Right renal cortex interstitium (tissue), 3 donors: ENCODE results near the gene SLC8A1. TPM values are rescaled to one million over a fixed set of nuclear protein-coding genes. Genes with fewer than 3 reads are reported as not detected.
A peak's percentile ranks its signal among the peaks of the same experiment; 100 is the strongest.

ENCODE experiments used
- DNase-seq, 3 donors: peaks; one replicate each; pipeline ENCODE4 v3.0.0-alpha.2; 2013; ENCODE audit warnings: low read depth in 3 of 3, low spot score in 2 of 3
- polyA plus RNA-seq, 3 donors: library from polyadenylated mRNA; unstranded; fragments of 120-200 nt; gene quantifications; one replicate each; pipeline ENCODE4 v1.2.1, GENCODE V29; 2013; ENCODE audit not compliant: insufficient read length in 3 of 3

SLC8A1 gene
- polyA plus RNA-seq, 3 donors = 69.9 to 76.3 (median 71.1) TPM

- no peak for DNase-seq
These were observed 130.1 kb downstream of the SLC8A1 start for GRCh38 chr2:40321822-40322221.

DNA sequence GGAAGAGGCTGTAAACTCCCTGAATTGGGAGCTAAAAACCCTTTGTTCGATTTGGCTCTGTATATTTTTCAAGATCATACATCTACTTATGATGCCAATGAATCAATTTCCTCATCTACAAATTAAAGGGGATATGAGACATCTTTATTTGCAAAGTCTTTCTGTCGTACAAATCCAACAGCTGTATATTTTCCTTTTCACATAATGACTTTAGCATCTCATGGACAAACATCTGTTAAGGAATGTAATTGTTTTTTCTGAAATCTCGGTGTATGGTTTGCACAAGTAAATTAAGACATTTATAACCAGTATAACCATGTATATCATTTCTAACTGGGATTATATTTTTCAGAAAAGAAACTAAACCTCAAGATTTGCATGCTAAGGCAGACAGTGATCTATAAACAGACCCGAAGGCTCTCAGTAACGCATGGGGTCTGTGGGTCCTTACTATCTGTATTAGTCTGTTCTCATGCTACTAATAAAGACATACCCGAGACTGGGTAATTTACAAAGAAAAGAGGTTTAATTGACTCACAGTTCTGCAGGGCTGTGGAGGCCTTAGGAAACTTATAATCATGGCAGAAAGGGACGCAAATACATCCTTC lies 130.8 kb downstream of the SLC8A1 start:
- DNase-seq = no peak

- no peak for DNase-seq
These were observed 133.0 kb downstream of the SLC8A1 start for GRCh38 chr2:40318921-40319320.

GRCh38 chr2:40317761-40318160 lies 134.1 kb downstream of the SLC8A1 start:
- no peak for DNase-seq

- DNase-seq = no peak
These were observed 134.8 kb downstream of the SLC8A1 start for GRCh38 chr2:40317046-40317445.

DNA sequence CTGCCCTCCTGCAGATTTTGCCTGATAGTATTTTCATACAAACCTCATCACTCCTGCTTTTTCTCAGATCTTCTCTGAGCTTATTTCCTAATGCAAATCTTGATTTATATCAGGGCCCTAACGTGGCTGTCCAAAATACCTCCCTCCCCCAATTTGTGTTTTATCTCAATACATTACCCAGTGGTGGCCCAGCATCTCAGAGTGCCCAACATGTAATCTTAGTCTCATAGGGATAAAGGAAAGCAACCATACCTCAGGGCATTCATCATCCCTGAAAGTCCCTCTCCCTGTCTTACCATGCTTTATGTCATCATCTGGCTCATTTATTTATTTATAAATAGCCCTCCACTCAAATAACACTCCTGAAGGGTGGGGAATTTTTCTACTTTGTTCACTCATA lies 135.3 kb downstream of the SLC8A1 start:
- no peak for DNase-seq

DNA sequence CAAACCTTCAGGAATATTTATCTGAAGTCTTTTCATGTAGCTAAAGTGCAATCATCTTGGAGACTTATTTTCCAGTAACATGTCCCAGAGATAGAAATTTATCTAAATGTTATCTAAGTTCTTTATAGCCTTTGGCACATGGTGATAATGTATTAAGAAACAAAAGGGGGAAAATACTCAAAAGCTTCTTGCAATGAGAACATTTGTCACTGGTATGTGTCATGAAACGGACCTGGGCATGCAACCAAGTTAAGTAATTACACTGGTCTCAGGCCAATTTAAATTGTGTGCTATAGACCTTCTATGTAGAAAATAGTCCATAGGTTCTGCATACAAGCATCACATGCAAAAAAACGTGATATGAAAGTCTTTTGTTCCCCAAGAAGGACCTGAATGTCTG lies 136.2 kb downstream of the SLC8A1 start:
- peak in 1 of 3 donors; percentile 32 for DNase-seq

DNA sequence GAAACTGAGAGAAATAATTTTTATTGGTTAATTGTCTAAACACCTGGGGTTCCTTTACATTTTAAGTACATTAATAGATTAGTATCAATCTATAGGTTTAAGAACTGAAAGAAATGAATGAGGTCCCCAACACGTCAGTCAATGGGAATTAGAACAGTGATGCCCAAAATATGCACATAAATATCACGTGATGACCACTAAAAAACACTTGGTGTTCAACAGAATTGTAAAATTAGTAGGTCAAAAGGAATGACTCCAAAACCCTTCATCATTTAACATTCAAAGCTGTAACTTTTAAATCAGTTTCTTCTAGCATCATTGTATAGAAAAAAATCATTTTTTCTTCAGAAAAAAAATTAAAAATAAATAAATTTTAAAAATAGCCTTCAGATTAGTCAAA lies 140.9 kb downstream of the SLC8A1 start:
- no peak for DNase-seq

DNA sequence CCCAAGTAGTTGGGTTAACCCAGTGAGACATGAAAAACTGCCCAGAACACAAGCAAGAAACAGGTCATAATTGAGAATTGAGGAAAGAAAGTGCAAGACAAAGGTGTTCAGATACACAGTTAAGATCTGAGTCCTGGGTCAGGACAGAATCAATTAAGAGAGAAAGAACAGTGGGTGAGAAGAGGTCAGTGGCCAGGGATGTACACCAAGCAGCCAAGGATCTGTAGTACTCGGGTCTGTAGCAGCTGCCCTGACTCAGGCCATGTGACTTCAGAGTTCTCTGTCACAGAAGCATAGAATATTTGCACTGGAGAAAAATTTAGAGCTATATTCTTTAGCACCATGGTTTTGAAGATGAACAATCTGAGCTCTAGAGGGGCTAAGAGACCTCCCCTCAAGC lies 141.6 kb downstream of the SLC8A1 start:
- DNase-seq = no peak

DNA sequence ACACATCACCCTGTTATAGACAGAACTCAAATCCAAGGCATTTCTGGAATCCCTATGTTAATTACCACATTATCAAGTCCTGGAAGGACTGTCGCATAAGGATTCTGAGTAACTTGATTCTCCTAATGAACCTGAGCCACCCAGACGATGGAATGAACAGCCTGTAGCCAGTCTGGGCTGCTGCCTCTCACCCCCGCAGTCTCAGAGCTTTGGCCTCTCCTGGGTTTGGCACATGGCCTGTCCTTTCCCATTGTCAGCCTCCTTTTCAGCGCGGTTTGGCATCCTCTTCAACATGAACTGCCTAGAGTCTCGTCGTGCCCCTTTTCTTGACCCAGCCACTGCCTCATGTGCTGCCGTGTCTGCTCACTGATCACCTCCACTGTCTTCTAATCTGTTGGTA lies 147.6 kb downstream of the SLC8A1 start:
- no peak for DNase-seq

DNA sequence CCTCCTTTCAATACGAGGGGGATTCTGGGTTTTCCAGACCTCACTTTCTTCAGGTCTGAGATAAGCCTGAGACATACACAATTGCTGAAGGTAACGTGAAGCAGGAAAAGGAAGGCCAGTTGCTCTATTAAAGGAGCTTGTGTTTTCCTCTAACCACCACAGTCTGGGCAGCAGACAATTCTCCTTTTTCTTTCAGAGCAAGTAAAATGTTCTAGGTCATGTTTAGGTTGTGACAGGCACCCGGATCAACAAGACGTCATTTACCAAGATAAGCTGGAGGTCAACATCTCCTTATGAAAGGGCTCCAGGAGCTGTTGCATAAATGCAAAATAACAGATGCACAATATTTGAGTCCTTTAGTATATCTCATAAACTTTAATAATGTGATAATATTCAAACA lies 148.1 kb downstream of the SLC8A1 start:
- DNase-seq = no peak

DNA sequence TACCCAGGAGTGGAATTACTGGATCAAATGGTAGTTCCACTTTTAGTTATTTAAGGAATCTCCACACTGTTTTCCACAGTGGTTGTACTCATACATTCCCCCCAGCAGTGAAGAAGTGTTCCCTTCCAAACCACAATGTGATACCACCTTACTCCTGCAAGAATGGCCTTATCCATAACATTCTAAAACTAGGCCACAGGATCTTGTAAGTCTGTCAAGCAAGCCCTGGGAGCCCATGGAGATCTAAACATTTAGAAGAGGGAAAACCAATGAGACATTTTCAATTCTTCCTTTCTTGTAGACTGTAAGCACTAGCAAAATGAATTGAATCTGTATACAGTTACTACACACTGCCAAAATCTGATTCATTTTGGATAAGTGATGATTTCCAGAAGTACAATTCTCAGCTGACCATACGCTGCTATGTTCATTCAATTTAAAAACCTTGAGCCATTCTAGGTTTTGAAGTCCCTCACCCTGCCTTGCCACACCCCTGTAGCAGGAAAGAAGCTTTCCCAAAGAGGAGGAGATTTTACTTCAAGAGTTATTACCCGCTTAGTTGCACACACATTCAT lies 149.1 kb downstream of the SLC8A1 start:
- DNase-seq = no peak

GRCh38 chr2:40300391-40300790 lies 151.5 kb downstream of the SLC8A1 start:
- DNase-seq = no peak

DNA sequence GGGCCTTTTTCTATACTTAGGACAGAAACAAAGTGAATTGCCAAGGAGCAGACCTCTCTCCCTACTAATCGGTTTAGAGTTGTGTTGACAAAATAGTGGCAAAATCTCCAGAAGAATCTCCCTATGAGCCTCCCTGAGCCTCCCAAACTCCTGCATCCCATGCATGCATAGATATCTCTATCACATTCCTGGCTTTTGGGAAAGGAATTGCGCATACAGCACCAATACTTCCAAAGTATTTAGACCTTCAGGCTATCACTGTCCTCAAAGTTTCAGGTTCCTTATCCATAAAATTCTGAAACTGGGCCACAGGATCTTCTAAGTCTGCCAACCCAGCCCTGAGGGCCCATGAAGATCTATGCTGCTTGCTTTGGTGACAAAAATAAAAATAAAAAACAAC lies 152.1 kb downstream of the SLC8A1 start:
- DNase-seq = no peak

GRCh38 chr2:40299173-40299572 lies 152.7 kb downstream of the SLC8A1 start:
- DNase-seq = no peak

- DNase-seq = no peak
These were observed 153.9 kb downstream of the SLC8A1 start for GRCh38 chr2:40298026-40298425.

GRCh38 chr2:40292291-40292690 lies 159.6 kb downstream of the SLC8A1 start:
- no peak for DNase-seq

GRCh38 chr2:40289771-40290404 lies 162.0 kb downstream of the SLC8A1 start:
- no peak for DNase-seq

DNA sequence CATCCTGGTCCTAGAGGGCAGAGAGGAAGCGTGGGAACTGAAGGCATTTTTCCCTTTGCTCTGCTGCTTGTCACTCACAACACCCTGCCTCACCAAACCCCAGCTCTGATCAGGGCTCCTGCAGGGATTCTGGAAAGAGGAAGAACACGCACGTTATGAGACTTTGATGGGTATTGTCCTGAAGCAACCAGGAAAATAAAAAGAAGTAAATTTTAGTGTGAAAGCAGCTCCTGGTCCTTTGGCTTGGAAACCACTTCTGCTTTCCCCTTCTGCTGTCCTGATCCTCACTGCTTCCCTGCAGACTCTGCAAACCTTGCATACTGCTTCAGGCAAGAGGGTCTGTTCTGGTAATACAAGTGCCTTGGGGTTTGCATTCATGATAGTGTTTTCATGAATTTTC lies 164.1 kb downstream of the SLC8A1 start:
- DNase-seq = no peak

GRCh38 chr2:40287195-40287594 lies 164.7 kb downstream of the SLC8A1 start:
- no peak for DNase-seq

- no peak for DNase-seq
These were observed 165.2 kb downstream of the SLC8A1 start for GRCh38 chr2:40286721-40287120.

DNA sequence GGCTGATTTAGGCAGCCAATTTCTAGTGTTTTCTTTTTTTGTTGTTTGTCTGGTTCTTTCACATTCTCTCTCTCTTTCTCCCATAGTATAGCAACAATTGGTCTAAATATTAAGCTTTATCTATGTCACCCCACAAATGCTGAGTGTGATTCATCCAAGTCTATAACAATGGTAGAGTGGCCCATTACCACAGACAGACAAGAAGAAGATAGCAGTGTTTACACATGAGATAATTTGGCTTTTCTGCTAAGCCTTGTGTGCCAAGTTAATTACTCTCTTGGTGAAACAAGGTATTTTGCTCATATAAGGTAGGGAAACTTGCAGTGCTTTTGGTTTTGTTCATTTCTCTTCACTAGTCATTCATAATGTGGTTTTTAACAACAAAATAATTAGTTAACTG lies 166.5 kb downstream of the SLC8A1 start:
- no peak for DNase-seq
